KMS-11 (cell line): ENCODE measurements around the gene PTPRN2.

Experiments
- H2AFZ ChIP-seq: fragments of 200-600 bp; sonication (generic); 2 replicates; pipeline ENCODE4 v1.6.1; 2016; ENCODE audit warnings: antibody characterized with exemption, mixed run types, low read depth
- H3K27ac ChIP-seq: fragments of 200-600 bp; sonication (generic); 2 replicates; pipeline ENCODE4 v1.6.1; 2016; ENCODE audit warnings: mild to moderate bottlenecking, mixed run types
- H3K27me3 ChIP-seq: fragments of 200-600 bp; sonication (generic); 2 replicates; pipeline ENCODE4 v1.6.1; 2017; ENCODE audit warnings: mild to moderate bottlenecking, low read depth, mixed run types, moderate library complexity; ENCODE audit not compliant: insufficient read depth
- H3K36me3 ChIP-seq: fragments of 200-600 bp; sonication (generic); 2 replicates; pipeline ENCODE4 v1.6.1; 2017; ENCODE audit warnings: mild to moderate bottlenecking, mixed run types; ENCODE audit not compliant: insufficient read depth
- H3K4me1 ChIP-seq: fragments of 200-600 bp; sonication (generic); 2 replicates; pipeline ENCODE4 v1.6.1; 2016; ENCODE audit warnings: mild to moderate bottlenecking, low read depth, mixed run types; ENCODE audit not compliant: poor library complexity, severe bottlenecking
- H3K4me2 ChIP-seq: fragments of 200-600 bp; sonication (generic); 2 replicates; pipeline ENCODE4 v1.7.0; 2016; ENCODE audit warnings: mild to moderate bottlenecking, mixed run types
- H3K4me3 ChIP-seq: fragments of 200-600 bp; sonication (generic); IDR thresholded peaks from 2 replicates; pipeline ENCODE4 v1.6.1; 2017; ENCODE audit warnings: low read depth, low read length, mixed read lengths; ENCODE audit not compliant: insufficient read depth
- H3K79me2 ChIP-seq: fragments of 200-600 bp; sonication (generic); 2 replicates; pipeline ENCODE4 v1.6.1; 2016; ENCODE audit warnings: low read depth, mixed run types; ENCODE audit not compliant: insufficient read depth
- H3K9ac ChIP-seq: fragments of 200-600 bp; sonication (generic); 2 replicates; pipeline ENCODE4 v1.6.1; 2016; ENCODE audit warnings: mild to moderate bottlenecking, mixed run types
- H4K20me1 ChIP-seq: fragments of 200-600 bp; sonication (generic); 2 replicates; pipeline ENCODE4 v1.6.1; 2016; ENCODE audit warnings: mild to moderate bottlenecking, mixed run types; ENCODE audit not compliant: insufficient read depth
- TF ChIP-seq, protein P1 (sequence below): fragments of 200-600 bp; sonication (generic); conservative IDR thresholded peaks from 2 replicates; pipeline ENCODE4 v1.6.1; 2017; ENCODE audit warnings: low read depth, mild to moderate bottlenecking, antibody characterized with exemption, low read length, moderate library complexity, mixed read lengths

The PTPRN2 gene

DNA sequence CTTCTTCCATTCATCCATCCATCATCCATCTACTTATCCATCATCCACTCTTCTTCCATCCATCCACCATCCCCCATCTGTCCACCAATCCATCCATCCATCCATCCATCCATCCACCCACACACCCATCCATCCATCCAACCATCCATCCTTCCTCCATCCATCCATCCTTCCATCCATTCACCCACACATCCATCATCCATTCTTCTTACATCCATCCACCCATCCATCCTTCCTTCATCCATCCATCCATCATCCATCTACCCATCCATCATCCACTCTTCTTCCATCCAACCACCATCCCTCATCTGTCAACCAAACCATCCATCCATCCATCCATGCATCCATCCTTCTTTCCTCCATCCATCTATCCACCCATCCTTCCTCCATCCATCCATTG, 821.5 kb downstream of the PTPRN2 start:
- Histone ChIP-seq H3K9ac (no peak overlapping the region), H3K4me1 (no peaks in the 10 kb centered on the region), H3K36me3 (no peaks in the 10 kb centered on the region), H4K20me1 (no peaks in the 10 kb centered on the region), H3K79me2 (no peaks in the 10 kb centered on the region), H2AFZ (no peak overlapping the region), H3K27ac (no peak overlapping the region), H3K4me3 (no peak overlapping the region), H3K4me2 (no peak overlapping the region), H3K27me3 (peaks cover 15% of the 10 kb centered on the region; the same call in 1 of the 2 replicates)
- TF ChIP-seq, protein P1, sequence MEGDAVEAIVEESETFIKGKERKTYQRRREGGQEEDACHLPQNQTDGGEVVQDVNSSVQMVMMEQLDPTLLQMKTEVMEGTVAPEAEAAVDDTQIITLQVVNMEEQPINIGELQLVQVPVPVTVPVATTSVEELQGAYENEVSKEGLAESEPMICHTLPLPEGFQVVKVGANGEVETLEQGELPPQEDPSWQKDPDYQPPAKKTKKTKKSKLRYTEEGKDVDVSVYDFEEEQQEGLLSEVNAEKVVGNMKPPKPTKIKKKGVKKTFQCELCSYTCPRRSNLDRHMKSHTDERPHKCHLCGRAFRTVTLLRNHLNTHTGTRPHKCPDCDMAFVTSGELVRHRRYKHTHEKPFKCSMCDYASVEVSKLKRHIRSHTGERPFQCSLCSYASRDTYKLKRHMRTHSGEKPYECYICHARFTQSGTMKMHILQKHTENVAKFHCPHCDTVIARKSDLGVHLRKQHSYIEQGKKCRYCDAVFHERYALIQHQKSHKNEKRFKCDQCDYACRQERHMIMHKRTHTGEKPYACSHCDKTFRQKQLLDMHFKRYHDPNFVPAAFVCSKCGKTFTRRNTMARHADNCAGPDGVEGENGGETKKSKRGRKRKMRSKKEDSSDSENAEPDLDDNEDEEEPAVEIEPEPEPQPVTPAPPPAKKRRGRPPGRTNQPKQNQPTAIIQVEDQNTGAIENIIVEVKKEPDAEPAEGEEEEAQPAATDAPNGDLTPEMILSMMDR, result no peak

DNA sequence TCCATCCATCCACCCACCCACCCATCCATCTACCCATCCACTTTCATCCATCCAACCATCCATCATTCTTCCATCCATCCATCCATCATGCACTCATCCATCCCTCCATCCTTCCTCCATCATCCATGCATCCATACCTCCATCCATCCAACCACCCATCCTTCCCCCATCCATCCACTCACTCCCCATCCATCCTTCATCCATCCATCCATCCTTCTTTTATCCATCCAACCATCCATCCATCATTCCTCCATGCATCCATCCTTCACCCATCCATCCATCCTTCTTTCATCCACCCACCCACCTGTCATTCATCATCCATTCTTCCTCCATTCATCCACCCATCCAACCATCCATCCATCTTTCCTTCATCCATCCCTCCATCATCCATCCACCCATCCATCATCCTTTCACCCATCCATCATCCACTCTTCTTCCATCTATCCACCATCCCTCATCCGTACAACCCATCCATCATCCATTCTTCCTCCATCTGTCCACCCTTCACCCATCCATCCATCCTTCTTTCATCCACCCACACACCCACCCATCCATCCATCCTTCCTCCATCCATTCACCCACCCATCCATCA, 822.6 kb downstream of the PTPRN2 start:
- Histone ChIP-seq H2AFZ (no peak overlapping the region), H3K4me2 (no peak overlapping the region), H3K79me2 (no peaks in the 10 kb centered on the region), H3K36me3 (no peaks in the 10 kb centered on the region), H3K27me3 (peaks cover 13% of the 10 kb centered on the region; the same call in 1 of the 2 replicates), H3K4me1 (no peaks in the 10 kb centered on the region), H3K27ac (no peak overlapping the region), H3K9ac (no peak overlapping the region), H4K20me1 (no peaks in the 10 kb centered on the region), H3K4me3 (no peak overlapping the region)
- TF ChIP-seq, protein P1, result no peak

DNA sequence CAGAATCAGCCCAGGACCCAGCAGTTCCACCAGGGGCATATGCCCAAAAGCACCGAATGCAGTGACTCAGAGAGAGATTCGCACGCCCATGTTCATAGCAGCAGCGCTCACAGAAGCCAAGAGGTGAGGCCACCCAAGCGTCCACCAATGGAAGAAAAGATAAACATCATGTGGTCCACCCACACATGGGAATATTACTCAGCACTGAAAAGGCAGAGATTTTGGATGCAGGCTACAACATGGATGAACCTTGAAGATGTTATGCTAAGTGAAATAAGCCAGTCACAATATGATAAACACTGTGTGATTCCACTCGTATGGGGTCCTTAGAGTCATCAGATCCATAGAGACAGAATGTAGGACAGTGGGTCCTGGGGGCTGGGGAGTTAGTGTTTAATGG, 823.4 kb downstream of the PTPRN2 start:
- Histone ChIP-seq H4K20me1 (no peaks in the 10 kb centered on the region), H3K36me3 (no peaks in the 10 kb centered on the region), H2AFZ (no peak overlapping the region), H3K4me3 (no peak overlapping the region), H3K9ac (no peak overlapping the region), H3K79me2 (no peaks in the 10 kb centered on the region), H3K27ac (no peak overlapping the region), H3K27me3 (peaks cover 5% of the 10 kb centered on the region; the same call in 1 of the 2 replicates), H3K4me2 (no peak overlapping the region), H3K4me1 (no peaks in the 10 kb centered on the region)
- TF ChIP-seq, protein P1, result no peak

DNA sequence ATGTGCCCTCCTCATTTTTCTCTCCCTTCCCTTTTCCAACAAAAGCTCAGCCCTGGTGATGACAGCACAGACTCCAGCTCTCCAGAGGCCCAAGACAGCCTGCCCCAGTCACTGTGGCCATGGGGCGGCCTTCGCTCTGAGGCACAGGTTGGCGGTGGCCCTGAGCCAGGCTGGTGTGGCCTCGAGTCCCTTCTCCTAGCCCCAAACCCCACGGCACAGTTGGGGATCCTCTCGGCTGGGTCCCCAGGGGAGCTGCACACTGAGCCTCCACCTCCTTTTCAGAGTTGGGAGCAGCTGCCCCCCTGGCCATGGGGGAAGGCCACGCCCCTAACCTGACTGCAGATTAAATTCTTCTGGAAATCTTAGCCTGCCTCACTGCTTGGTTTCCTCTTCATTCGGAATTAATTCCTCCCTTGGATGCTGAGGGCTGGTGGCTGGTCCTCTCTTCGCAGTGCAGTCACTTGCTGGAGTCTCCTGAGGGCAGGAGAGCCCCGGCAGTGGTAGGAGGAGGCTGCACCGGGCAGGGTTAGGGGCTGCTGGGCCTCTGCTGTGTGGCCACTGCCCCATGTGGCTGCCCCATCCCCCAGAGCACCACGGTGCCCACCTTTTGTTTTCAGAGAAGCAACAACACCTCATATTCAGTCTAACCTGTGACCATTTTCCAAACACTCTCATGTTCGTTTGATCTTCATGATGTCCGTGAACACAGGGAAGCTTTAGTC, 824.2 kb downstream of the PTPRN2 start:
- H3K4me3 ChIP-seq, result no peak overlapping the region
- H3K4me1 ChIP-seq, result no peaks in the 10 kb centered on the region
- H3K79me2 ChIP-seq, result no peaks in the 10 kb centered on the region
- TF ChIP-seq, protein P1, result no peak
- H3K36me3 ChIP-seq, result no peaks in the 10 kb centered on the region
- no peak overlapping the region for H3K27ac ChIP-seq
- no peaks in the 10 kb centered on the region for H4K20me1 ChIP-seq
- H3K9ac ChIP-seq, result no peak overlapping the region
- no peaks in the 10 kb centered on the region for H3K27me3 ChIP-seq
- no peak overlapping the region for H3K4me2 ChIP-seq
- no peak overlapping the region for H2AFZ ChIP-seq
